GM13976 (cell line): Measurements from ENCODE around the gene CCDC88B.

Source experiments
- DNase-seq: peaks from one replicate; pipeline ENCODE4 v3.0.0; 2012; ENCODE audit warnings: low spot score
- CTCF ChIP-seq: IDR thresholded peaks from 2 replicates; pipeline ENCODE4 v1.5.1; 2012; ENCODE audit warnings: borderline replicate concordance, mild to moderate bottlenecking; ENCODE audit not compliant: insufficient read depth; ENCODE audit errors: extremely low read depth, missing control alignments, control extremely low read depth
- in situ Hi-C: fragments of 300-500 bp; cut with MboI; formaldehyde crosslinking; loops from one replicate; pipeline ENCODE4 v1.12.0; 2022; ENCODE audit warnings: low sequenced_read_pairs, mixed read lengths, inconsistent platforms; ENCODE audit not compliant: unreplicated experiment

Gene CCDC88B

GRCh38 chr11:64362339-64362738 is 22.3 kb downstream of the CCDC88B start:
- in situ Hi-C loops = no loop called here
- DNase-seq = no peak
- no peak for TF ChIP-seq CTCF

- DNase-seq = no peak
- TF ChIP-seq CTCF = no peak
- in situ Hi-C loops = no loop called here
These were observed 24.4 kb downstream of the CCDC88B start for GRCh38 chr11:64364435-64364834.

- TF ChIP-seq CTCF = no peak
- no peak for DNase-seq
- in situ Hi-C loops = no loop called here
These were observed 24.9 kb downstream of the CCDC88B start for GRCh38 chr11:64364911-64365310.

GRCh38 chr11:64366751-64367150 is 26.7 kb downstream of the CCDC88B start:
- in situ Hi-C loops = no loop called here
- TF ChIP-seq CTCF = no peak
- no peak for DNase-seq

- TF ChIP-seq CTCF = no peak
- no peak for DNase-seq
- in situ Hi-C loops = no loop called here
These were observed 28.1 kb downstream of the CCDC88B start for GRCh38 chr11:64367931-64368672.

GRCh38 chr11:64368673-64369074 is 28.7 kb downstream of the CCDC88B start:
- in situ Hi-C loops = no loop called here
- DNase-seq = no peak
- no peak for TF ChIP-seq CTCF
